NT2/D1 (cell line): ENCODE measurements around the gene MGST3.

Experiments
- SUZ12 ChIP-seq: IDR thresholded peaks from 2 replicates; pipeline ENCODE4 v1.6.1; 2011; ENCODE audit not compliant: insufficient read length, insufficient read depth; ENCODE audit errors: extremely low read depth
- YY1 ChIP-seq: IDR thresholded peaks from 2 replicates; pipeline ENCODE4 v1.6.1; 2011; ENCODE audit not compliant: insufficient read length, insufficient read depth
- ZNF274 ChIP-seq: IDR thresholded peaks from 2 replicates; pipeline ENCODE4 v1.6.1; 2011; ENCODE audit warnings: mild to moderate bottlenecking, low read depth, low read length

DNA sequence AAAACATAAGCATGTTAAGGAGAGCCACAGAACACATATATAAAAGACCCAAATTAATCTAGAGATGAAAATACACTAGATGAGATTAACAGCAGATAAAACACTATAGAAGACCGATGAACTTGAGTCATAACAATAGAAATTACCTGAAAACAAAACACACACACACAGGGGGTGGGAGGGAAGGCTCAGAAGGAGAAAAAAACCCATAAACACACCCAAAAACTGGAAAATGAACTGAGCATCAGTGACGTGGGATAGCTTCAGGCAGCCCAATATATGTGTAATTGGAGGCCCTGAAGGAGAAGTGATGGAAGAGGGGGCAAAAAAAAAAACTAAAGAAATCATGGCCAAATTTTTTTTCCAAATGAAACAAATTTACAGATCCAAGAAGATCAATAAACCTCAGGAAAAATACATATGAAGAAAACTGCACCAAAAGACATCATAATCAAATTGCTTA lies 56.0 kb downstream of the MGST3 start:
- TF ChIP-seq YY1 (no peak), SUZ12 (no peak), ZNF274 (no peak)
